GM12875 (cell line): Measurements from ENCODE around the gene SDR42E2.
"Not testable (repeated sequence)": the region's sequence is repeated elsewhere in the genome, so short reads cannot be mapped to it uniquely, and the experiment has no call there.

Experiments
- H3K4me3 ChIP-seq: one replicate; pipeline ENCODE4 v1.5.1; 2011; ENCODE audit warnings: low read depth, low read length, control low read depth
- TF ChIP-seq, protein P1 (sequence below): IDR thresholded peaks from 2 replicates; pipeline ENCODE4 v1.5.1; 2011; ENCODE audit warnings: low read depth, mild to moderate bottlenecking, control low read depth, inconsistent platforms, low read length, moderate library complexity, borderline replicate concordance; ENCODE audit not compliant: insufficient read depth

The SDR42E2 gene

DNA sequence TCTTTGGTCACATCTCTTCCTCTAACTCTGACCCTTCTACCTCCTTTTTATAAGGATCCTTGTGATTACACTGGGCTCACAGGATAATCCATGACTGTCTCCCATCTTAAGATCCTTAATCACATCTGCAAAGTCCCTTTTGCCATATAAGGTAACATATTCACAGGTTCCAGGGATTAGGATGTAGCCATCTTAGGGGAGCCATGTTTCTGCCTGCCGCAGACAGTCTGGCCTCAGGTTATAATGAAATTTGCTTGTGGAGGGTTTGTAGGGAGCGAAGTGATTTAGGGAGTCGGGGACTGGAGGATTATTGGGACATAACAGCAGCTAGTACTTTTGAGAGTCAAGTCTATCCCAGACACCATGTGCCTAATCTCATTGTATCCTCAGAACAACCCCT, 51.5 kb downstream of the SDR42E2 start:
- TF ChIP-seq, protein P1, sequence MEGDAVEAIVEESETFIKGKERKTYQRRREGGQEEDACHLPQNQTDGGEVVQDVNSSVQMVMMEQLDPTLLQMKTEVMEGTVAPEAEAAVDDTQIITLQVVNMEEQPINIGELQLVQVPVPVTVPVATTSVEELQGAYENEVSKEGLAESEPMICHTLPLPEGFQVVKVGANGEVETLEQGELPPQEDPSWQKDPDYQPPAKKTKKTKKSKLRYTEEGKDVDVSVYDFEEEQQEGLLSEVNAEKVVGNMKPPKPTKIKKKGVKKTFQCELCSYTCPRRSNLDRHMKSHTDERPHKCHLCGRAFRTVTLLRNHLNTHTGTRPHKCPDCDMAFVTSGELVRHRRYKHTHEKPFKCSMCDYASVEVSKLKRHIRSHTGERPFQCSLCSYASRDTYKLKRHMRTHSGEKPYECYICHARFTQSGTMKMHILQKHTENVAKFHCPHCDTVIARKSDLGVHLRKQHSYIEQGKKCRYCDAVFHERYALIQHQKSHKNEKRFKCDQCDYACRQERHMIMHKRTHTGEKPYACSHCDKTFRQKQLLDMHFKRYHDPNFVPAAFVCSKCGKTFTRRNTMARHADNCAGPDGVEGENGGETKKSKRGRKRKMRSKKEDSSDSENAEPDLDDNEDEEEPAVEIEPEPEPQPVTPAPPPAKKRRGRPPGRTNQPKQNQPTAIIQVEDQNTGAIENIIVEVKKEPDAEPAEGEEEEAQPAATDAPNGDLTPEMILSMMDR, result no peak
- no peak overlapping the region for H3K4me3 ChIP-seq

DNA sequence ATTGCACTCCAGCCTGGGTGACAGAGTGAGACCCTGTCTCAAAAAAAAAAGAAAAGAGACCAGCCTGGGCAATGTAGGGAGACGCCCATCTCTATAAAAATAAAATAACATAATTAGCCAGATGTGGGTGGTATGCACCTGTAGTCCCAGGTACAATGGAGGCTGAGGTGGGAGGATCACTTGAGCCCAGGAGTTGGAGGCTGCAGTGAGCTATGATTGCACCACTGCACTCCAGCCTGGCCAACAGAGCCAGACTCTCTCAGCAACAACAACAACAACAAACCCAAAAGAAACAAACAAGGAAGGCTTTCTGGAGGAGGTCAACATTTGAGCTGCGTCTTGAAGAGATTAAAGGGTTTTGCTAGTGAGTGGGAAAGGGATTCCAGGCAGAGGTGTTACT, 52.1 kb downstream of the SDR42E2 start:
- no peak overlapping the region for H3K4me3 ChIP-seq
- TF ChIP-seq, protein P1, result no peak

DNA sequence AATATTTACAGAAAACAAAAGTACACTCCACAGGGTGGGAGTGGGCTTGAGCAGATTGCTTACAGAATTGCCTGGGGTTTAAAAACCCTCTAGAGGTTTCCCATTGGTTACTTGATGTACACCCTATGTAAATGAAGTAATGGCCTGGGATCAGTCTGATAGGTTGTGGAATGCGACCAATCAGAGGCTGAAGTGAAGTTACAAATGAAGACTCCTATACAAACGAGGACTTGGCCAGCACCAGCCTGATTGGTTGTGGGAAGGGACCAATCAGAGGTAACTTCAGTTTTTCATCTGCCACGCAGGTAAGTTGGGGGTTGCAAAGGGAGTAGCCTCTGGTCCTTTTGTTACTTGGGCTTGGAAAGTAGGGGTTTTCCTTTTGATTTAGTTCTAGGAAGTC, 52.6 kb downstream of the SDR42E2 start:
- TF ChIP-seq, protein P1, result no peak
- no peak overlapping the region for H3K4me3 ChIP-seq

DNA sequence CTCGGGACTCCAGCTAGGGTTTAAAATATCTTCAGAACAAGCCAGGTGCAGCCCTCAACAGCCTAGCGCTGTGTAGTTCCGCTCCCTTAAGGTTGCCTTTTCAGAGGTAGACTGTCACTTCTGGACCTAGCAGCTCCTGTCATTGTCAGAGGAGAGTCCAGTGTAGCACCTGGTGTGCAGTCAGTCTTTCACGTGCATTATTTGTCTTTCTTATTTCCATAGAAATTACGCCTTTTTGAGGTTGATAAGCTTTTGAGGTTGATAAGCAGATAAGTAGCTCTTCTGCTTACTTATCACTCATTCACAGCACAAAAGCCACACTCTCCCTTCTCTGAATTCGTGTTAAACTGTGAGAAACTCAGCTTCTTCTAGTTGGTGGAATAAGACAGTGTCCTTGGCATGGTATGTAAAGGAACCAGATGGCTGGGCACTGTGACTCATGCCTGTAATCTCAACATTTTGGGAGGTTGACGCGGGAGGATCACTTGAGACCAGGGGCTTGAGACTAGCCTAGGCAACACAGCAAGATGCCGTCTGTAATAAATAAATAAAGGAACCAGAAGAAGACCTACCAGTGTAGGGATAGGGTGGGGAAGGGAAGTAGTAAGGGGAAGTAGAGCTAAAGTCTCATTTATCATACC, 54.0 kb downstream of the SDR42E2 start:
- TF ChIP-seq, protein P1, result no peak
- no peak overlapping the region for H3K4me3 ChIP-seq

DNA sequence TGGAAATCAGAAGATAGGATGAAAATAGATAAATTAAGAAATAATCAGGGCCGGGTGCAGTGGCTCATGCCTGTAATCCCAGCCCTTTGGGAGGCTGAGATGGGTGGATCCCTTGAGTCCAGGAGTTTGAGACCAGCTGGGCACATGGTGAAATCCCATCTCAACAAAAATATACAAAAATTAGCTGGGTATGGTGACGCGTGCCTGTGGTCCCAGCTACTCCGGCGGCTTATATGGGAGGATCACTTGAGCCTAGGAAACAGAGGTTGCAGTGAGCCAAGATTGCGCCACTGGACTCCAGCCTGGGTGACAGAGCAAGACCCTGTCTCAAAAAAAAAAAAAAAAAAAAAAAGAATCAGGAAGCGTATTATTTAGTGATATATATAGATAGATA, 54.5 kb downstream of the SDR42E2 start:
- H3K4me3 ChIP-seq, result not testable (repeated sequence)

DNA sequence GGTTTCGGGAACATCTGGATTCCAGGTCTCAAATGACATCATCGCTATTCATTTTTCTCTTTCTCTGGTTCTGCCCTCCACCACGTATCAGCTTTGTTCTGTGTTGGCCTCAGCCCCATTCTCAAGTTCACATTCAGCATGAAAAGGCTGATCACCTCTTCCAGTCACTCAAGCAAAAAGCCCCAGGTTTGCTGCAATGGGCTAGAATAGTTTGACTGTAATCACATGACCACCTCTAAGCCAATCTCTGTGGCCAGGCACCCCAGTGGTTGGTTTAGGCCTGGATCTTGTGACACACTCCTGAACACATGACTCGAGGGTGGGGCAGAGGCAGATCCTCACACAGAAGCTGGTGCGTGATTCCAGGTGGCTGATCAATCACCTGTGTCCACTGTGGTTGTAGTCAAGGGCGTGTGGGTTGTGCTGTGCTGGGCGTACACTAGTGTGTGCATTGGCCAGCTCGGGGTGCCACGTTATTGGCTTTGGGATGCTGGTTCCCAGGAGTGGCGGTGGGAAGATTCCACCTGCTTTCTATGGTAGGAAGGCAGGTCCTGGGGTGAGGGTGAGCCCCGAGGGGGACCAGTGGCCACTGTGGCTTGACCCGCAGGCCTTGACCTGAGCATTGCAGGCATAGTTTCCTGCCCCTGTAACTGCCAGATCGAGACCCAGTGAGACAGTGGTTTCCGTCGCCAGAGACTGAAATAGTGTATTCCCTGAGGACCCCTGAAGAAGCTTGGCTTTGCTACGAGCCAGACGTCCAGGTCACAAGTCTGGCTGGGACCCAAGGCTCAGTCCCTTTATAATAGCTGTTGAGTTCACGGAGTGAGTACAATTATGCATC, 55.8 kb downstream of the SDR42E2 start:
- H3K4me3 ChIP-seq, result no peak overlapping the region
- TF ChIP-seq, protein P1, result no peak

DNA sequence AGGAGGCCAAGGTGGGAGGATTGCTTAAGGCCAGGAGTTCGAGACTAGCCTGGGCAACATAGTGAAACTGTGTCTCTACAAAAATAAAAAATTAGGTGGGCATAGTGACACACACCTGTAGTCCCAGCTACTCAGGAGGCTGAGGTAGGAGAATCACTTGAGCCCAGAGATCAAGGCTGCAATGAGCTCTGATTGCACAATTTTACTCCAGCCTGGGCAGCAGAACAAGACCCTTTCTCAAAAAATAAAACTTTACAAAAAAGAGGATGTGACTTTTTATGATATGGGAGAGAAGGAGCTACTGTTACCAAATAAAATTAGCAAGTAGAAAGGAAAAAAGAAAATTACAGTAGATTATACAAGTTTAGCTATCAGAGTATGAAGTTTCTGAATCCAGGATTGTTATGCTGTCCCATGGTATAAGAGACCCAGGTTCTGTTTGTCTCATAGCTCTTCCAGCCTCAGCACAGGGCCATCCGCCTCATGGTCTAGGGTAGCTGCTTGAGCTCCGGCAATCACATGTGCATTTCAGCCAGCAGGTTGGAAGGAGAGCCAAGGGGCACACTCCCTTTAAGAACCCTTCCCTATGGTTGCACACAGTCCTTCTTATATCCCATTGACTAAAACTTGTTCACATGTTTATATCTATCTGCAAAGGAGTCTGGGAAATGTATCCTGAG, 57.2 kb downstream of the SDR42E2 start:
- TF ChIP-seq, protein P1, result no peak

More for the DNA sequence above, 57.2 kb downstream of the SDR42E2 start:
- H3K4me3 ChIP-seq, result no peak overlapping the region
